ENCODE data around the gene PLEKHA1. TPM values are rescaled to one million over a fixed set of nuclear protein-coding genes. Genes with fewer than 3 reads are reported as not detected.

Gene PLEKHA1
- polyA plus RNA-seq, 1 experiment, result 25.5 TPM

GRCh38 chr10:122446668-122447423 is 72.3 kb downstream of the PLEKHA1 start:
- CTCF ChIA-PET, result interaction anchor here (0.9 to 1.4 kb wide), 4 partner anchors 12 to 179 kb away, joined by 3 to 5 read pairs (median 4); no protein-coding TSS in a partner anchor
- no peak overlapping the region for H3K4me3 ChIP-seq (ENCODE audit: low read depth, low read length)
- no peak for DNase-seq (ENCODE audit: low read depth, low spot score)
- TF ChIP-seq CTCF (IDR thresholded peaks at IDR 0.05; ENCODE audit: low read depth, low read length), result no peak
- no peak overlapping the region for H3K27ac ChIP-seq (ENCODE audit: low read depth, low read length)
- H3K9me3 ChIP-seq (ENCODE audit: control insufficient read depth, insufficient read depth, low read length), result no peaks in the 10 kb centered on the region
- POLR2A ChIA-PET, result no interaction called here
- no peaks in the 10 kb centered on the region for H3K27me3 ChIP-seq (ENCODE audit: control insufficient read depth, insufficient read depth, low read length)

GRCh38 chr10:122448600-122448999 is 74.1 kb downstream of the PLEKHA1 start:
- CTCF ChIA-PET, result interaction anchor here (1.2 kb wide), 1 partner anchor 13 kb away, joined by 3 read pairs; no protein-coding TSS in a partner anchor
- POLR2A ChIA-PET, result no interaction called here
- H3K9me3 ChIP-seq (ENCODE audit: control insufficient read depth, insufficient read depth, low read length), result no peaks in the 10 kb centered on the region
- no peak overlapping the region for H3K4me3 ChIP-seq (ENCODE audit: low read depth, low read length)
- no peaks in the 10 kb centered on the region for H3K27me3 ChIP-seq (ENCODE audit: control insufficient read depth, insufficient read depth, low read length)
- H3K27ac ChIP-seq (ENCODE audit: low read depth, low read length), result no peak overlapping the region
- no peak for TF ChIP-seq CTCF (IDR thresholded peaks at IDR 0.05; ENCODE audit: low read depth, low read length)
- DNase-seq (ENCODE audit: low read depth, low spot score), result no peak

GRCh38 chr10:122449153-122449552 is 74.6 kb downstream of the PLEKHA1 start:
- DNase-seq (ENCODE audit: low read depth, low spot score), result no peak
- no peaks in the 10 kb centered on the region for H3K9me3 ChIP-seq (ENCODE audit: control insufficient read depth, insufficient read depth, low read length)
- no peak overlapping the region for H3K27ac ChIP-seq (ENCODE audit: low read depth, low read length)
- POLR2A ChIA-PET, result no interaction called here
- TF ChIP-seq CTCF (IDR thresholded peaks at IDR 0.05; ENCODE audit: low read depth, low read length), result no peak
- CTCF ChIA-PET, result interaction anchor here (2.8 to 3.3 kb wide), 2 partner anchors 14 to 117 kb away, joined by 9 to 15 read pairs; no protein-coding TSS in a partner anchor
- no peak overlapping the region for H3K4me3 ChIP-seq (ENCODE audit: low read depth, low read length)
- H3K27me3 ChIP-seq (ENCODE audit: control insufficient read depth, insufficient read depth, low read length), result no peaks in the 10 kb centered on the region

- no peaks in the 10 kb centered on the region for H3K27me3 ChIP-seq (ENCODE audit: control insufficient read depth, insufficient read depth, low read length)
- H3K4me3 ChIP-seq (ENCODE audit: low read depth, low read length), result no peak overlapping the region
- ChIA-PET CTCF (interaction anchor here (1.4 to 3.3 kb wide), 4 partner anchors 8 to 183 kb away, joined by 3 to 15 read pairs (median 6); no protein-coding TSS in a partner anchor), POLR2A (interaction anchor here (0.6 to 0.7 kb wide), 2 partner anchors 120 to 152 kb away, joined by 3 read pairs; no protein-coding TSS in a partner anchor)
- TF ChIP-seq CTCF (IDR thresholded peaks at IDR 0.05; ENCODE audit: low read depth, low read length), result no peak
- no peak for DNase-seq (ENCODE audit: low read depth, low spot score)
- no peaks in the 10 kb centered on the region for H3K9me3 ChIP-seq (ENCODE audit: control insufficient read depth, insufficient read depth, low read length)
- no peak overlapping the region for H3K27ac ChIP-seq (ENCODE audit: low read depth, low read length)
These were observed 76.0 kb downstream of the PLEKHA1 start for GRCh38 chr10:122450353-122450990.

GRCh38 chr10:122454071-122454470 is 79.6 kb downstream of the PLEKHA1 start:
- H3K4me3 ChIP-seq (ENCODE audit: low read depth, low read length), result no peak overlapping the region
- DNase-seq (ENCODE audit: low read depth, low spot score), result no peak
- ChIA-PET CTCF (interaction anchor here (0.6 to 2.2 kb wide), 3 partner anchors 19 to 182 kb away, joined by 3 to 9 read pairs (median 4); no protein-coding TSS in a partner anchor), POLR2A (interaction anchor here (0.7 kb wide), 2 partner anchors 9 to 82 kb away, joined by 4 read pairs; no protein-coding TSS in a partner anchor)
- H3K27ac ChIP-seq (ENCODE audit: low read depth, low read length), result no peak overlapping the region
- no peaks in the 10 kb centered on the region for H3K9me3 ChIP-seq (ENCODE audit: control insufficient read depth, insufficient read depth, low read length)
- TF ChIP-seq CTCF (IDR thresholded peaks at IDR 0.05; ENCODE audit: low read depth, low read length), result no peak
- no peaks in the 10 kb centered on the region for H3K27me3 ChIP-seq (ENCODE audit: control insufficient read depth, insufficient read depth, low read length)

All from AG04450 (cell line).